ENCODE results near the gene ERC2.

ERC2 gene

DNA sequence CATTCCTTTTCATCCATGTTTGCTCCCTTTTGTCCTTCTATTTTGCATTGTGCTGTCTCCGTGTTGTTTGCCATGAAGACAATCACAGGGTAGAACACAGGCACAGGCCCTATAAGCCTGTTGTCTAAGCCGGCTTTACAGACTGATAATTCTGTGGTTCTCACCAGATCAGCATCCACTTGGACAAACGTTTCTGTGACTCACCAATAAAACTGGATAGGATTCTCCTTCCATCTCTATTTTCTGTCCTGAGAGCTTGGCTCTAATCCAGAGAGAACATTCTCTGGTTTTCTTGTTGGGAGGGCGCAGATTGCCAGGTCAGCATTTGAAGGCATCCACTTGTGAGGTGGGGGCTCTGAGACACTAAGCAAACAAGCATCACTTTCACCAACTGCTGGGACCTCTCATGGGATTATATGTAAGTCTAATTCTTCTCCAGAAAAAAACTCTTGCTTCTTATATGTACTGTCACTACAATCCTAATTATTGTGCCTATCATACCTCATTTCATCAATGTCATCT, 101.6 kb downstream of the ERC2 start:
- TF ChIP-seq, protein P1, sequence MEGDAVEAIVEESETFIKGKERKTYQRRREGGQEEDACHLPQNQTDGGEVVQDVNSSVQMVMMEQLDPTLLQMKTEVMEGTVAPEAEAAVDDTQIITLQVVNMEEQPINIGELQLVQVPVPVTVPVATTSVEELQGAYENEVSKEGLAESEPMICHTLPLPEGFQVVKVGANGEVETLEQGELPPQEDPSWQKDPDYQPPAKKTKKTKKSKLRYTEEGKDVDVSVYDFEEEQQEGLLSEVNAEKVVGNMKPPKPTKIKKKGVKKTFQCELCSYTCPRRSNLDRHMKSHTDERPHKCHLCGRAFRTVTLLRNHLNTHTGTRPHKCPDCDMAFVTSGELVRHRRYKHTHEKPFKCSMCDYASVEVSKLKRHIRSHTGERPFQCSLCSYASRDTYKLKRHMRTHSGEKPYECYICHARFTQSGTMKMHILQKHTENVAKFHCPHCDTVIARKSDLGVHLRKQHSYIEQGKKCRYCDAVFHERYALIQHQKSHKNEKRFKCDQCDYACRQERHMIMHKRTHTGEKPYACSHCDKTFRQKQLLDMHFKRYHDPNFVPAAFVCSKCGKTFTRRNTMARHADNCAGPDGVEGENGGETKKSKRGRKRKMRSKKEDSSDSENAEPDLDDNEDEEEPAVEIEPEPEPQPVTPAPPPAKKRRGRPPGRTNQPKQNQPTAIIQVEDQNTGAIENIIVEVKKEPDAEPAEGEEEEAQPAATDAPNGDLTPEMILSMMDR (IDR thresholded peaks at IDR 0.05; ENCODE audit: control insufficient read depth, insufficient read depth, low read depth, low read length, missing control alignments) = no peak
- no peak for DNase-seq (ENCODE audit: low read depth)
- H3K4me3 ChIP-seq (ENCODE audit: control insufficient read depth, low read depth, low read length) = no peak overlapping the region

DNA sequence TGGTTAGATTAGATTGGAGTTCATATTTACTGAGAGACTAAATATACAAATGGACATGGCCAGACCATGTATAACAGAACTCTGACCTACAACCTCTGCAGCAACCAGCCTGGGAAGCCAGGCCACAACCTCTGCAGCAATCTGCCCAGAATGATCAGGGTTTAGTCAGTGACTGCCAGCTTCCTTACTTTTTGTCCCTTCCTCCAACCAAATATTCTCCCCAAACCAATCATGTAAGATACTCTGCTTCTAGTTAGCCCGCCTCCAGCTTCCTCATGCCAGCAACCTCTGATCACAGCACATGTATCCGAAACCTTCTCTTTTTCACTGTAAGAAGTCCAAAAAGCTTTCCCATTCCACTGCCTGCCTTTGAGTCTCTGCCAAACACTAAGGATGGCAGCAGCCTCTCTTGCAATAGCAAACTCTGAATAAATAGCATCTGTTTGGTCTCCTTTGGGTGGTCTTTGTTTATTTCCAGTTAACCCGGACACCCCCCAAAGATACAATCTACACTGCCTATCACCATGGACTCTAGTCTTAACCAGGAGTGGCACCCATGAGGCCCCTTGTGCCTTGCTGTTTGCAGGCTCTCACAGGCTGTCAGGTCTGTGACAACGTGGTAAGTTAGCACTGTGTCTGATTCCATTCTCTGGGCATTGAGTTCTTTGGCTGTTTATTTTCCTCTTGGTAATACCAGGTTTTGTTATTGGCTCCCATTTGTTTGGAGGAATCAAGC, 102.2 kb downstream of the ERC2 start:
- H3K4me3 ChIP-seq (ENCODE audit: control insufficient read depth, low read depth, low read length) = no peak overlapping the region

DNA sequence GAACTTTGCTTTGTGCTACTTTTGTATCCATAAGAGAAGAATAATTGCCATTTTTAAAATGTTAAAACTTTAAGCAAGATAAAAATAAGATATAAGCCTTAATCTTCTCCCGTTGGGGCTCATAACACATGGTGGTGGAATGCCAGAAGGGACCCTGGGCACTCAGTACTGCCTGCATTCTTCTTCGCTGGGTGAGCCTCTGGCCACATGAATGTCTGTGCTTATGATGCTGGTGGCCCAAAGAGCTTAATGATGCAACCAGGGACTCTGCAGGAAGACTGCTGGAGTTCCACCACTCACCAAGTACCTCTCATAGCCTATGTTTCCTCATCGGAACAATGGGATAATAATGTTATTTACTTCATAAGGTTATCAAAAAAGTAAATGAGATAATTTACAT, 103.6 kb downstream of the ERC2 start:
- DNase-seq (ENCODE audit: low read depth) = no peak
- TF ChIP-seq, protein P1 (IDR thresholded peaks at IDR 0.05; ENCODE audit: control insufficient read depth, insufficient read depth, low read depth, low read length, missing control alignments) = no peak
- no peak overlapping the region for H3K4me3 ChIP-seq (ENCODE audit: control insufficient read depth, low read depth, low read length)

More for the DNA sequence above, 102.2 kb downstream of the ERC2 start:
- DNase-seq (ENCODE audit: low read depth) = no peak
- TF ChIP-seq, protein P1 (IDR thresholded peaks at IDR 0.05; ENCODE audit: control insufficient read depth, insufficient read depth, low read depth, low read length, missing control alignments) = no peak

DNA sequence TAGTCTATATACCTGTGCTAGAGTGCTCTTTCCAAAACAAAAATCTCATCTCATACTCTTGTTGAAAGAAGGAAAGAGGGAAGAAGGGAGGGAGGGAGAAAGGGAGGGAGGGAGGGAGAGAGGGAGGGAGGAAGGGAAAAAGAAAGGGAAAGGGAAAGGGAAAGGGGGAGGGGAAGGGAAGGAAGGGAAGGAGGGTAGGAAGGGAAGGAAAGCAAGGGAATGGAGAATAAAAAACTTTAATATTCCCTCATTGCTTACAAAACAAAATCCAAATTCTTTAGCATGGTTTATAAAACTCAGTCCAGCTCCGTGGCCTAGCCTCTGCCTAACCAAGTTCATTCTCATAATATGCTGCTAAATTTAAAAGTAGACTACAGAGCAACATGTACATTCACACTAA, 104.5 kb downstream of the ERC2 start:
- TF ChIP-seq, protein P1 (IDR thresholded peaks at IDR 0.05; ENCODE audit: control insufficient read depth, insufficient read depth, low read depth, low read length, missing control alignments) = no peak
- no peak for DNase-seq (ENCODE audit: low read depth)

GRCh38 chr3:56361731-56362130, 106.5 kb downstream of the ERC2 start:
- TF ChIP-seq, protein P1 (IDR thresholded peaks at IDR 0.05; ENCODE audit: control insufficient read depth, insufficient read depth, low read depth, low read length, missing control alignments) = no peak
- no peak overlapping the region for H3K4me3 ChIP-seq (ENCODE audit: control insufficient read depth, low read depth, low read length)
- DNase-seq (ENCODE audit: low read depth) = no peak

More for the DNA sequence above, 104.5 kb downstream of the ERC2 start:
- no peak overlapping the region for H3K4me3 ChIP-seq (ENCODE audit: control insufficient read depth, low read depth, low read length)

DNA sequence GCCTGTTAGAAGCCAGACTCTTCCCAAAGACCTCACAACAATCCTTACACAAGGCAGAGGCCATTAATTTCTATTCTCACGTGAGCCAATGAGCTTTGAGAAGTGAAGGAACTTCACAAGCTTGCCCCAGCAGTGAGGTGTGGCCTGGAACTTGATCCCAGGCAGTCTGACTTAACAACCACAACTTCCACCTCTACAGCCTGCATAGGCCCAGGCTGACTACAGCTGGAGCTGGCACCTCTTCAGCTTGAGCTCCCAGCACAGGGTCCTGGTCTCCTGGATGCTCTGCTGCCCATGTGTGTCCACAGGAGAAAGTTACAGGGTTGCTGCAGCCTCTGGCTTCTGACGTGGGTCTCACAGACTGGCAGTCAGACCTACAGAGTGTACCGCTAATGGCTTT, 111.0 kb downstream of the ERC2 start:
- DNase-seq (ENCODE audit: low read depth) = no peak
- H3K4me3 ChIP-seq (ENCODE audit: control insufficient read depth, low read depth, low read length) = no peak overlapping the region
- TF ChIP-seq, protein P1 (IDR thresholded peaks at IDR 0.05; ENCODE audit: control insufficient read depth, insufficient read depth, low read depth, low read length, missing control alignments) = no peak

Data from AG09309 (cell line).